GM19025 (cell line): ENCODE measurements around the gene DNASE1L1.
A peak's percentile ranks its signal among the peaks of the same experiment; 100 is the strongest.
"Not testable (repeated sequence)": the region's sequence is repeated elsewhere in the genome, so short reads cannot be mapped to it uniquely, and the experiment has no call there.

ENCODE experiments used
- ATAC-seq: cut with Tn5 transposase; IDR thresholded peaks from one replicate; pipeline ENCODE4 v1.9.1; 2021; ENCODE audit warnings: mild to moderate bottlenecking, low read depth, moderate library complexity; ENCODE audit not compliant: unreplicated experiment

Gene DNASE1L1

DNA sequence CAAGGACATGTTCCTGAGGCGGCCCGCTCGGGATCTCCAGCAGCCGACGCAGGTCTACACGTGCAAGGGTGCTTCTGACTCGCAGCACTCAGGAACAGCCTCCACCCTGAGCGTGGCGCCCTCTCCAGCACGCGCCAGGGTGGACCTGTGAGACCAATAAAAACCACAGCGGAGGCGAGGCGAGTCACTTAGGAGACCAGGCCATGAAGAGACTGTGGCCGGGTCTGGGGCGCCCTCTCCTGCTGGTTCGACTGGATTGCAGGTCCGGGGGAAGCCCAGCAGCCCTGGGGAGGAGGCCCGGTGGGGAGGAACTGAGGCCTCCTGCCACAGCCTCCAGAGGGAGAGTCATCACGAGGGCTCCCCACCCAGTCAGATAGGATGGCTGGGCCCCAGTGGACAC, 21.0 kb downstream of the DNASE1L1 start:
- not testable (repeated sequence) for ATAC-seq

DNA sequence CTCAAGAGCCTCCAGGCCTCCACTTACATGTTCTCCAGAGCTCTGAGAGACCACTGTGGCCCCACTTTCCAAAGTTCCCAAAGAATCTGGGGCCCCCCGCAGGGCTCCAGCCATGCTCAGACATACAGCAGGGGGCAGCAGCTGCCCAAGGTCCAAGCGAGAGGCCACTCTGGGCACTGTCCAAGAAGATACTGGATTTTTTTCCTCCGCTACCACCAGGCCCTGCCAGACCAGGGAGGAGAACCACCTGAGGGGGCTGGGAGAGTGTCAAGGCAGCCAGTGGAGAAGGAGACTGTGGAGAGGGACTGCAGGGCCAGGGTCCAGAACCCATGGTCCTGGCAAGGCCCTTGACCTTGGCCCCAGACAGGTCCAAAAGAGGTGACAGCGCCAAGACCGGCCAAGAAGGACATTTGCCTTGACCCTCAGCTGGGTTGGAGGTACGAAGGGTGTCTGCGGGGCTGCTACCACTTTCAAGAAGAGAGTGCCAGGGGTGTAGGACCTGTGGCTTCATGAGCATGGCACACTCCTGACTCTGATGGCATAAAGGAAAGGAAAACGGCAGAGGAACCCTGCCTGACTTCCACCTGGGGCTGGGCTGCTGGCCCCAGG, 24.7 kb downstream of the DNASE1L1 start:
- ATAC-seq: no peak

DNA sequence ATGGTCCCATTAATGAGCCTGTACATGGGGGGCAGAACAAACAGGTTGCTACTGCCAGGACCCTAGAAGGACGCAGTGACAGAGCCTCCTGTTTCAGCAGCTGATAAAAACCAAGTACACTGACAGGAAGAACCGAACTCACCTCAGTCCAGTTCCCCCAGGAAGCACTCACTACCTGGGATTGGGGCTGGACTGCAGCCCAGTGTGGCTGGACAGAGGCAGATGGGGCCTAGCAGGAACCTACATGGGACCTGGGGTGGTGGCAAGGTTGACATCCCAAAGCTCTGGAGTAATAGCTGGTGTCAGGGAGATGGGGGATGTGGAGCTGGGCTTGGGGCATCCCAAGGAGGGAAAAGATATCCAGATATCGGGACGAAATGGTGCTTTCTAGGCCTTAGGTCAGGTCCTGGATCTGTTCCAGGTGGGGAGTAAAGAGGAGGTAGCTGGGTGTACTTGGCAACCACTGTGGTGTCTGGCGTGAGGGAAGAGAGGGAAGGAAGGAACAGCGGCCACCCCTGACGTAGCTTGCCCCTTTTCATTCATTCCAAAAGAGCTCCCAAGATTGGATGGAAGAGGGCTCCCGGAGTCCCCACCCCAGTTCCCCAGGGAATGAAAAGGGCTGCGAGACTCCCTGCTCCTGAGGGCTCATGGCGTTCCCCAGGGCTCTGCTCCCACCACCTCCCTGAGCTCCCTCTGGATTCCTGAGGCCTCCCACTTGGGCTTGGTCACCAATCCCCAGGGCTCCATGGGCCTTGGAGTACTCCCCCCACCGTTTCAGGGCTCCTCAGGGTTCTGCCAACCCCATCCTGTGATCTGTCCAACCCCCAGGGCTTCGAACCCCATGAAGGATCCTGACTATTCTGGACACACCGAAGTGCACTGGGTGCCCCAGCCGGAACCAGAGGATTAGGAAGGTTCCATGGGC, 25.4 kb downstream of the DNASE1L1 start:
- no peak for ATAC-seq

DNA sequence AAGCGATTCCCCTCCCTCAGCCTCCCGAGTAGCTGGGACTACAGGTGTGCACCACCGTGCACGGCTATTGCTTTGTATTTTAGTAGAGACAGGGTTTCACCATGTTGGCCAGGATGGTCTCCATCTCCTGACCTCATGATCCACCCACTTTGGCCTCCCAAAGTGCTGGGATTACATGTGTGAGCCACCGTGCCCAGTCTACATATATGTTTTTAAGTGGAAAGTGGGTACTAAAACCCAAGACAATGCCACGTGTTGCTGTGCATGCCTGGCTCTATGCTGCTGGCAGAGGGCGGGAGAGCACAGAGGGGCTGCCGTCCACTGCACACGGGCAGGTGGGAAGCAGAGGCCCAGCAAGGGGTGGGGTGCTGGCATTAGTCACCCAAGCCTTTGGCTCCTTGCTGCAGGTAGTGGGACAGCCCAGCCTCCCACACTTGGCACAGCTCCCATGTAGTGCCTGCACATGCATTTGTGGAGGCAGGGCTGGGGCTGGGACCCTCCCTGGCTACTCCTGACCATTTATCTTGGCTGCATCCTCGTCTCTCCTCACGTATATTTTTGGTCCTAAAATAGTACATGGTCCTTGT, 26.5 kb downstream of the DNASE1L1 start:
- no peak for ATAC-seq

DNA sequence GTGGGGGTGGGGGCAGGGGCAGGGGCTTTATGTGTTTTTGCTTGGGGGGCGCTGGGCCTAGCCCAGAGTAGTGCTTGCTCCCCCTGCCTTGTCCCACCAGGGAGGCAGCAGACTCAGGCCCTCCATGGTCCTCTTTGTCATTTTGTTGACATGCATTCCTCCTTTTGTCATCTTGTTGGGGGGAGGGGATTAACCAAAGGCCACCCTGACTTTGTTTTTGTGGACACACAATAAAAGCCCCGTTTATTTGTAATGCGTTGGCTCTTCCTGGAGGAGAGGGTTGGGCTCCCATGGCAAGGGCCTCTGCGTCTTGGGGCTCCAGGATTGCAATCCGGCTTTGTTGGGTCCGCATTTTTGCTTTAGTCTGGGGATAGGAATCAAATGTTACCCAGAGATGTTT, 27.8 kb downstream of the DNASE1L1 start:
- ATAC-seq: no peak

DNA sequence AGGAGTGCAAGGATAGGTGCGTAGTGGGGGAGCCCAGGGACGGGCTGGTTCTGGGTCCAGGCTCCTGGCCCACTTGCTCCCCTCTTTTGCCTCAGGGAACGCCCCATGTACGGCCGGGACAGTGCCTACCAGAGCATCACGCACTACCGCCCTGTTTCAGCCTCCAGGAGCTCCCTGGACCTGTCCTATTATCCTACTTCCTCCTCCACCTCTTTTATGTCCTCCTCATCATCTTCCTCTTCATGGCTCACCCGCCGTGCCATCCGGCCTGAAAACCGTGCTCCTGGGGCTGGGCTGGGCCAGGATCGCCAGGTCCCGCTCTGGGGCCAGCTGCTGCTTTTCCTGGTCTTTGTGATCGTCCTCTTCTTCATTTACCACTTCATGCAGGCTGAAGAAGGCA, 28.3 kb downstream of the DNASE1L1 start:
- ATAC-seq: no peak

DNA sequence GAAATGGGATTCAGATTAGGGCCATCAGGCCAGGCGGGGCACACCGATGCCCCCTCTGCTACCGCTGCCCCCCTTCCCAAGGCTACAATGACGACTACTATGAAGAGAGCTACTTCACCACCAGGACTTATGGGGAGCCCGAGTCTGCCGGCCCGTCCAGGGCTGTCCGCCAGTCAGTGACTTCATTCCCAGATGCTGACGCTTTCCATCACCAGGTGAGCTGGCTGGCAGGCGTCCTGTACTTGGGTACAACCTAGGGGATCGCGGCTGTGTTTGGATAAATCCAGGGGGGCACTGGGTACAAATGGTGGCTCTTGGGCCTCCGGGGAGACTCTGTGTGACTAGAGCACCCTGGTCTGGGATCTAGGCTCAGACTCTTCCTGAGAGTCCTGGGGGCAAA, 28.9 kb downstream of the DNASE1L1 start:
- ATAC-seq: no peak

DNA sequence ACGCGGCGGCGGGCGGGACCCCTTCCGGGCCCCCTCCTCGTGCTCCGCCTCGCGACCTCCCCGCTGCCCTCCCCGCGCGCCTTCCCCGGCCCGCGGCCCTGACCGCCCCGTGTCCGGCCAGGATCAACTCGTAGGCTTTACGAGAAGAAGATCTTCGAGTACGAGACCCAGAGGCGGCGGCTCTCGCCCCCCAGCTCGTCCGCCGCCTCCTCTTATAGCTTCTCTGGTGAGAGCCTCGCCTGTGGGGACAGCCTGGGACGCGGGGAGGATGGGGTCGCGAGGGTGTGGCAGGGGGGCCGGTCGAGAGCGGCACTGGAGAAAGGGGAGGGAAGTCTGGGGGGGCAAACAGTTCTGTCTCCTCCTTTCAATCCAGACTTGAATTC, 29.5 kb downstream of the DNASE1L1 start:
- no peak for ATAC-seq

DNA sequence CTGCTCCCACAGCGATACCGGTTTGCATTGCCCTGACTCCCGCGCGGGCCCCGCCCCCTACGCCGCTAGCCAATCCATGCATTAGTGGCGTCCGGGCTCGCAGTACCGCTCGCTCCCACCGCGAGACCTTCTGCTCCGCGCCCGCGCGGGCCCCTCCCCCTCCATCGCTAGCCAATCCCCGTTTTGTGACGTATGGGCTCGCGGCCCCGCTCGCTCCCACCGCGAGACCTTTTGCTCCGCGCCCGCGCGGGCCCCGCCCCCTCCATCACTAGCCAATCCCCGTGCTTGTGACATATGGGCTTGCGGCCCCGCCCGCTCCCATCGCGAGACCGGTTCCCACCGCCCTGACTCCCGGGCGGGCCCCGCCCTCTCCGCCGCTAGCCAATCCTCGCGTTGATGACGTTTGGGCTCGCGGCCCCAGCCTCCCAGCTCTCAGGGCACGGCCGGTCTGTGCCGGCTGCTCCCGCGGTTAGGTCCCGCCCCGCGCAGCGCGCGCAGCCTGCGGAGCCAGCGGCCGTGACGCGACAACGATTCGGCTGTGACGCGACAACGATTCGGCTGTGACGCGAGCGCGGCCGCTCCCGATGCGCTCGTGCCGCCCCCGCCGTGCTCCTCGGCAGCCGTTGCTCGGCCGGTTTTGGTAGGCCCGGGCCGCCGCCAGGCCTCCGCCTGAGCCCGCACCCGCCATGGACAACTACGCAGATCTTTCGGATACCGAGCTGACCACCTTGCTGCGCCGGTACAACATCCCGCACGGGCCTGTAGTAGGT, 30.1 kb downstream of the DNASE1L1 start, which contains the start of gene EMD:
TSS of gene EMD (plus strand) at position 497 of the 770 bp plus-strand sequence. CDS start at position 687, 190 bp downstream.
- ATAC-seq: peak; percentile 75

DNA sequence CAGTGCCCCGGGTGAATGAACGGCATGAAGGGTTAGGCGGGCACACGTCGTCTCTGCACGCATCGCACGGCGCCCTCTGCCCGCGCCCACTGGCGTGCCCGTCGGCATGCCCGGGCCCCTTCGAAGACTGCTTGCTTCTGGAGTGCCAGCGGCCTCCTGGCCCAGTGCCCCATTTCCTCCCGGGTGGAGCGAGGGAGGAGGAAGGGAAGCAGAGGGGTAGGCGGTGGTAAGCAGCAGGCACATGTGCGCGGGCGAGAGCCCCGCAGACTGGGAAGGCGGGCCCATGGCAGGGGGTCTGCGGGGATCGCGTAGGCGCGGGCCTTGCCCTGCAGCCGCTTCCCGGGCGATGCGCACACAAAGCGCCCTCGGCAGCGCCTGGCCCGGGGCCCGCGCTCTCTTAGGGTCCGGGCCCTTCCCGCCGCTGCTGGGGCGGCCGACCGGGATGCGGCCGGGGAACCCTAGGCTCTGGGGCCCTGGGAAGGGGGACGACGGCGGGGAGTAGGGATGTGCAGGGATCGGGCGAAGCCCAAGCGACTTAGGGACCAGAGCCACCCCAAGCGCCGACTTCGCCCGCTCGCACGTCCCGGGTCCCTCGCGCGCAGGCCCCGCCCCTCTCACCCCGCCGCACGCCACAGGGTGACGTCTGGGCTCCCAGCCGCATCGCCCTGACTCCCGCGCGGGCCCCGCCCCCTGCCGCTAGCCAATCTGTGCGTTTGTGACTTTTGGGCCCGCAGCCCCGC, 30.8 kb downstream of the DNASE1L1 start:
- ATAC-seq: no peak

DNA sequence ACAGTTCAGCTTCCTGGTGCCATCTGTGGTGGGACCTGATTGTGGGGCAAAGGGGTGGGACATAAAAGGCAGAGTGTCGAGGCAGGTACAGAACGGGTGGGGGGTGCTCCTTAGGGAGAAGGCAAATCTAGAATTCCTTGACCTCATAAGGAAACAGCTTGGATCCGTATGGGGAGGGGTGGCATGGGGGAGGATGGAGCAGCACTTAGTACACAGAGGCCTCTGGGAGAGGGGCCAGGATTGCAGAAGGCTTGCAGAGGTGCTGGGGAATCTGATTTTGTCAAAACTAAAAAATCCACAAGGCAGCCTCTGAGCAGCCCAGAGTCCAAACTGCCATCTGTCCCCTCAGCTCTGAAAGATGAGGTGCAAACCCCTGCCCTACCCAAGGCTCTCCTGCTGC, 32.3 kb downstream of the DNASE1L1 start:
- no peak for ATAC-seq

DNA sequence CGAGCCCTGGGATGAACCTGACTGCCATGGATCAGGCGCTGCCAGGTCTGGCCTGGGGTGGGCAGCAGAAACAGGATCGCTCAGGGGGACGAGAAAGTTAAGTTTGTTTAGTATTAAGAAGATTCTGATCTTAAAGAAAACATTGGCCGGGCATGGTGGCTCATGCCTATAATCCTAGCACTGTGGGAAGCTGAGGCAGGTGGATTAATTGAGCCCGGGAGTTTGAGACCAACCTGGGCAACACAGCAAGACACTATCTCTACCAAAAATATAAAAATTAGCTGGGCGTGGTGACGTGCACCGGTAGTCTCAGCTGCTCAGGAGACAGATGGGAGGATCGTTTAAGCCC, 33.9 kb downstream of the DNASE1L1 start:
- ATAC-seq: no peak

DNA sequence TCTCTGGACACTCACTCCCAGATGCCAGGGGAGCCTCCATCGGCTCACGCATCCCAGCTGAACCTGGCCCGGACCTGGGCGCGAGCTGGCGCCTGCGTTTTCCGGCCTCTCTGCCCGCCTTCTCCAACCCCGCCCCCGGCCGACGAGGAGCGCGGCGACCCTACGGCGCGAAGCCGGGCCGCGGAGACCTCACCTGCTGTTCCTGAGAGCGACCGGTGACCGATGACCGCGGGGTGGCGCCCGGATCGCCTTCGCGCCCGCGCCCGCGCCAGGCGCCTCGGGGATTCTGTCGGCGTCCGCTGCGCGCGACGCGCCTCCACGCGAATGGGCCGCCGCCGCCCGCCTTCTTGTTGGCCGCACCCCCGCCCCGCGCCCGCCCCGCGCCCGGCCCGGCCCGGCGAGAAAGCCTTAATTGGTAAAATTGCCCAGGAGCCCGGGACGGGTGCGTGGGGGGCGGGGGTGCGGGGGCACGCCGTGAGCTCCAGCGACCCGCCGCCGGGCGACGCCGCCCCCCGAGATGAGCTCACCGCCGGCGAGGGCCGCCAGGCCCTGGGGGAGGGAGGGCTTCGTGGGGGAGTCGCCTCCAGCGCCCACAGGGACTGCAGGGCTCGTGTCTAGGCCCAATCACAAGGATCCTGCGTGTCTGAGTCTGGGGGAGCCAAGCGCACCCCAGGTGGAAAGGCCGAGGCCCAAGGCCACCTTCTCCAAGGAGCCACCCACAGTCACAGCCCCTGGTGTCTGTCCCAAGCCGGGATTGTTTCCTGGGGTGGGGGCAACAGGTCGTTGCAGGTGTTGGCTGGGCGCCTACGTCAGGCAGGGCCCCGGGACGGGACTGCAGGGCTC, 34.5 kb downstream of the DNASE1L1 start, which contains the start of gene FLNA:
TSS of gene FLNA (minus strand) at position 322 of the 843 bp plus-strand sequence. CDS start 3,389 bp downstream, outside the sequence.
- ATAC-seq: no peak

DNA sequence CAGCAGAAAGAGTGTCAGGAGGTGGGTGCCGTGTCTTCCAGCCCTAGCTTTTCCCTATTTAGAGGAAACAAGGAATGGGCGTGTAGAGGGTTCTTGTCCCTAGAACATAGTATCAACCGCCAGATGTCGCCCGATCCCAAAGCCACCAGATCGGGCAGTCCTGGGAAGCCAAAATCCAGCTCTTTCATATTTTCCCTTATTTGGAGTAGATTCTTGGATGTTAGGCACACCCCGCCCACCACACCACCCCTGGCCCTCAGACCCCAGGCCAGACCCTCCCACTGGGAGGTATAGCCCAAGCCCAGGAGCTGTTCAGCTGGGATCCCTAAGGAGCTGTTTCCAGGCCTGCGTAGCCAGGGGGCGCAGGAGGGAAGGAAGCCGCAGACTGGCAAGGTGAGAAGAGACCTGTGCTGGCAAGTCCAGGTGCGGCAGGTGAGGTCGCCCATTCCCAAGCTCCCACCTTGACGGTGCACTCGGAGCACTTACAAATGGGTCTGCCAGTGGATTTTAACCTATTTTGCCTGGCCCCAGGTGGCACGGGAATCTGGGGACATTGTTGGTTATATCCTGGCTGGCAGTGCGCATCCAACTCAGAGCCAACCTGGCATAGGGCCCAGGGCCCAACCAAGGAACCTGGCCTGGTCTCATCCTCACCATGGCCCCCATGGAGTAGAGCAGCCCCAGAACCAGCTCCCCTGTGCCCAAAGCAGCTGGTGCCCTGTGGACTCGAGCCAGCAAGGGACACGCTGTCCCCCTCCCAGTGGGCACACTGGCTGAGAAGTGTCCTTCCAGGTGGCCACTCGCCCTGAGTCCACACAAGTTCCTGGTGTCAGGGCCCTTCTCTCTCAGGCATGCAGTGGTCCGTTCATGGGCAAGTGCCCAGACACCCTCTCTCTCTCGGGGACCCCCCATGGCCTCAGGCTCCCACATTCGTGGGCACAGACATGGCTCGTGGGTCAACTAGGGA, 35.4 kb downstream of the DNASE1L1 start:
- no peak for ATAC-seq

DNA sequence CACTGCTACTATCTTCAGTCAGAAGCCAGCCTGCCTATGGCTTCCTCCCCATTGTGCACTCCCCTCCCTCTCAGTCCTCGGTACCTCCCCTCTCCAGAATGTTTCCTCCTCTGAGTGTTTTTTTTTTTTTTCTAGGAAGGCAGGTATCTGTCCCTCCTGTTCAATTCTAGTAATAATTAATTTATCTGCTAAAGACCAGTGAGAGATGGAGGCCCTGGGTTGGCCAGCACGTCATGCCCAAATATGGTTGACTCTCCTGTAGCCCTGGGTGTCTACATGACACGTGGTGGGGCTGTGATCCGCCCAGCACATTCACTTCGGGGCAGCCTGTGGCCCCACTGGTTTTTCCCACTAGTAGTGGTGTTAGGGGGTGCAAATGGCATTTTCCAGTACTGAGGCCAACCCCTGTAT, 36.4 kb downstream of the DNASE1L1 start:
- no peak for ATAC-seq

DNA sequence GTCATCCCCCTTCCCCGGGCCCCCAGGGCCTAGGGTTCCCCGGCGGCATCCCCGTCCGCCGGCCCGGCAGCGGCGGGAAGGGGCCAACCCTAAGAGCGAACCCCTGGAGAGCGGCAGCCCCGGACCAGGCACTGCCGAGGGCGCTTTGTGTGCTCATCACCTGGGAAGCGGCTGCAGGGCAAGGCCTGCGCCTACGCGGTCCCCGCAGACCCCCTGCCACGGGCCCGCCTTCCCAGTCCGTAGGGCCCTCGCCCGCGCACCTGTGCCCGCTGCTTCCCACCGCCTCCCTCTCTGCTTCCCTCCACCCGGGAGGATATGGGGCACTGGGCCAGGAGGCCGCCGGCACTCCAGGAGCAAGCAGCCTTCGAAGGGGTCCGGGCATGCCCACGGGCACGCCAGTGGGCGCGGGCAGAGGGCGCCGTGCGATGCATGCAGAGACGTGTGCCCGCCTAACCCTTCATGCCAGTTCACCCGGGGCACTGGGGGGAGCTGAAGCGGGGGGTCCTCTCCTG, 37.2 kb downstream of the DNASE1L1 start:
- no peak for ATAC-seq

DNA sequence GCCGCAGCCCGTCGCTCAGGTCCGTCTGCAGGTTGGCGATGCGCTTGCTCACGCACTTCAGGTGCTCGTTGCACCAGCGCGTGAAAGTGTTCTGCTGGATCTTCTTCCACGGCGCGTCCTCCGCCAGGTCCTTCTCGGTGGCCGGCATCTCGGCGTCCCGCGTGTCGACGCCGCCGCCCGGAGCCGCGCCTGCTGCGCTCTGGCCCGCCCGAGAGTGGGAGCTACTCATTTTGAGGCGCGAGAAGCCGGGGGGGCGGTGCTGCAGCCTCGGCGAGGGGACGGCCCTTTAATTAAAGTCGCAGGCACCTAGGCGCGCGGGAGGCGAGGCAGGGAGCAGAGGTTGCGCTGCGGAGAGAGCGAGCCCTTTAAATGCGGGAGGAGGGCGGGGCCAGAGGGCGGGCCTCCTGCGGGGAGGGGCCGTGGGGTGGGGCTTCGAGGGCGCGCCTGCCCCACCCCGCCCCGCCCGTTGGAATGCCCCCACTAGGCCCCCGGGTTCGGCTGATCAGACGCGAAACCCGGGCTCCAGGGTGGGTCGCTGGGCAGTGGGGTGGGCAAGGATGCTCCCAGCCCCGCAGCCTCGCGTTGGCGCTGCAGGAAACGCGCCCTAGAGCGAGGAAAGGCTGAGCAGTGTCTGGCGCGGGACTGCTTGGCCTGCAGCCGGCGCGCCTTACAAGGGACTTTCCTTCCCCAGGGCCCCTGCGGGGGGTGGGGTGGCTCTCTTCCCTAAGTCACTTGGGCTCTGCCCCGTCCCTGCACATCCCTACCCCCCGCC, 37.9 kb downstream of the DNASE1L1 start:
- ATAC-seq: peak; percentile 51
